Posterior cingulate gyrus (tissue), 11 donors: ENCODE measurements around the gene HRAS.
"Not testable (repeated sequence)": the region's sequence is repeated elsewhere in the genome, so short reads cannot be mapped to it uniquely, and the experiment has no call there.

Source experiments
- DNase-seq, 10 donors: peaks; one replicate each; pipeline versions ENCODE4 v3.0.0 to v3.0.0-alpha.2; 2020 to 2021; ENCODE audit warnings: mixed read lengths in 3 of 10
- intact Hi-C: fragments of 100-400 bp; cut with DNase I; formaldehyde crosslinking; loops from one replicate; pipeline ENCODE4 v1.15.1; 2023

Gene HRAS

GRCh38 chr11:535519-536454 is at the start of gene HRAS:
Gene HRAS, minus strand, starts transcription at chr11:535576.
- intact Hi-C loops, result no loop called here
- peak; percentile 87 to 100 (median 96) for DNase-seq

- intact Hi-C loops, result no loop called here
- DNase-seq, result peak in 1 of 10 donors; percentile 76
Observed at GRCh38 chr11:584287-584686, 48.9 kb upstream of the HRAS start.

GRCh38 chr11:581752-582151 is 46.4 kb upstream of the HRAS start:
- intact Hi-C loops, result no loop called here
- DNase-seq, result peak in 8 of 10 donors; percentile 56 to 96 (median 80)

GRCh38 chr11:581342-581741 is 46.0 kb upstream of the HRAS start:
- intact Hi-C loops, result no loop called here
- no peak for DNase-seq

- no peak for DNase-seq
- intact Hi-C loops, result no loop called here
Observed at GRCh38 chr11:579830-580601, 44.6 kb upstream of the HRAS start.

- DNase-seq, result no peak
- intact Hi-C loops, result no loop called here
Observed at GRCh38 chr11:578276-579035, 43.1 kb upstream of the HRAS start.

GRCh38 chr11:577611-577894 is 42.2 kb upstream of the HRAS start:
- intact Hi-C loops, result no loop called here
- DNase-seq, result no peak

GRCh38 chr11:576811-577610 is 41.6 kb upstream of the HRAS start:
- DNase-seq, result no peak
- intact Hi-C loops, result no loop called here

- intact Hi-C loops, result no loop called here
- DNase-seq, result peak; percentile 91 to 99 (median 96)
Observed at GRCh38 chr11:575996-576768, 40.8 kb upstream of the HRAS start, which contains the start of gene PHRF1. Gene PHRF1, plus strand, starts transcription at chr11:576470. Its CDS starts 5,043 bp downstream, at chr11:581513.

- no peak for DNase-seq
- intact Hi-C loops, result no loop called here
Observed at GRCh38 chr11:575313-575995, 40.1 kb upstream of the HRAS start.

GRCh38 chr11:574632-575312 is 39.4 kb upstream of the HRAS start:
- no peak for DNase-seq
- intact Hi-C loops, result no loop called here

GRCh38 chr11:574031-574570 is 38.7 kb upstream of the HRAS start:
- DNase-seq, intact Hi-C loops: not testable (repeated sequence)

GRCh38 chr11:573146-573759 is 37.9 kb upstream of the HRAS start:
- intact Hi-C loops, result no loop called here
- DNase-seq, result no peak

- DNase-seq, result no peak
- intact Hi-C loops, result no loop called here
Observed at GRCh38 chr11:571802-572185, 36.4 kb upstream of the HRAS start.

GRCh38 chr11:569158-569885 is 33.9 kb upstream of the HRAS start:
- peak in 1 of 10 donors; percentile 72 for DNase-seq
- intact Hi-C loops, result no loop called here

- DNase-seq, result peak; percentile 80 to 99 (median 90)
- intact Hi-C loops, result no loop called here
Observed at GRCh38 chr11:568306-569157, 33.2 kb upstream of the HRAS start.
